ENCODE results near the gene ZCCHC24. TPM values are rescaled to one million over a fixed set of nuclear protein-coding genes. Genes with fewer than 3 reads are reported as not detected.
A peak's percentile ranks its signal among the peaks of the same experiment; 100 is the strongest.

The ZCCHC24 gene
- polyA plus RNA-seq, 3 donors: 3.9 to 5.0 (median 4.0) TPM

- peaks cover 1 to 8% (median 2%) of the 10 kb centered on the region in 3 donors for H3K27me3 Mint-ChIP-seq (ENCODE audit: low read depth in 3 of 3)
- H3K9me3 Mint-ChIP-seq: no peaks in the 10 kb centered on the region
- H3K4me3 Mint-ChIP-seq: no peak overlapping the region
- H3K9ac ChIP-seq (ENCODE audit: insufficient read depth, low read length, poor library complexity, severe bottlenecking): no peak overlapping the region
- peak in 1 of 3 donors; percentile 56 for DNase-seq
- no peak overlapping the region for H3K4me2 ChIP-seq (replicated peaks; ENCODE audit: extremely low read depth, low read length, poor library complexity, severe bottlenecking)
- H3K27ac Mint-ChIP-seq: no peak overlapping the region
- H2AFZ ChIP-seq (ENCODE audit: insufficient read depth, low read depth, low read length, poor library complexity, severe bottlenecking): no peak overlapping the region
- peaks cover 6 to 13% of the 10 kb centered on the region in 2 donors for H3K4me1 ChIP-seq (ENCODE audit: control insufficient read depth in 1 of 2, insufficient read depth in 2 of 2, low read length in 2 of 2)
- intact Hi-C loops (cut with micrococcal nuclease): no loop called here
- peaks cover 64 to 74% of the 10 kb centered on the region in 2 donors for H3K36me3 Mint-ChIP-seq
- peaks cover 5 to 60% of the 10 kb centered on the region in 2 donors for H3K36me3 ChIP-seq (replicated peaks in 1 of 2; ENCODE audit: control insufficient read depth in 1 of 2, insufficient read depth in 2 of 2, low read length in 2 of 2)
- no peak overlapping the region for H3K27ac ChIP-seq (ENCODE audit: low read depth in 1 of 2, low read length in 2 of 2)
- TF ChIP-seq CTCF (IDR thresholded peaks at IDR 0.05): no peak
- no peaks in the 10 kb centered on the region for H4K20me1 ChIP-seq (ENCODE audit: insufficient read depth, low read length)
- over 99% methylated on average over 8 of the region's 11 CpGs for WGBS (ENCODE audit: insufficient coverage)
- peaks cover 8% of the 10 kb centered on the region for H3K4me1 Mint-ChIP-seq
- no peaks in the 10 kb centered on the region for H3K79me2 ChIP-seq (ENCODE audit: insufficient read depth, low read length)
- H3K4me3 ChIP-seq (replicated peaks in 1 of 3; ENCODE audit: low read depth in 2 of 3, low read length in 3 of 3): no peak overlapping the region
- H3K9me3 ChIP-seq (replicated peaks in 1 of 2; ENCODE audit: control insufficient read depth in 1 of 2, insufficient read depth in 1 of 2, low read length in 2 of 2): no peaks in the 10 kb centered on the region
- no peaks in the 10 kb centered on the region for H3K27me3 ChIP-seq (ENCODE audit: control insufficient read depth in 2 of 2, insufficient read depth in 2 of 2, low read length in 2 of 2)
These were observed 57.2 kb downstream of the ZCCHC24 start for GRCh38 chr10:79387974-79388850.

- peaks cover 6 to 13% of the 10 kb centered on the region in 2 donors for H3K4me1 ChIP-seq (ENCODE audit: control insufficient read depth in 1 of 2, insufficient read depth in 2 of 2, low read length in 2 of 2)
- 90% methylated on average over 4 of the region's 5 CpGs for WGBS (ENCODE audit: insufficient coverage)
- H3K4me2 ChIP-seq (replicated peaks; ENCODE audit: extremely low read depth, low read length, poor library complexity, severe bottlenecking): no peak overlapping the region
- H4K20me1 ChIP-seq (ENCODE audit: insufficient read depth, low read length): no peaks in the 10 kb centered on the region
- Mint-ChIP-seq H3K4me1 (peaks cover 8% of the 10 kb centered on the region), H3K9me3 (no peaks in the 10 kb centered on the region), H3K27ac (no peak overlapping the region), H3K36me3 (peaks cover 61 to 67% of the 10 kb centered on the region in 2 donors), H3K27me3 (ENCODE audit: low read depth in 3 of 3) (peaks cover 1 to 8% (median 2%) of the 10 kb centered on the region in 3 donors), H3K4me3 (no peak overlapping the region)
- no peak overlapping the region for H3K9ac ChIP-seq (ENCODE audit: insufficient read depth, low read length, poor library complexity, severe bottlenecking)
- no peak overlapping the region for H2AFZ ChIP-seq (ENCODE audit: insufficient read depth, low read depth, low read length, poor library complexity, severe bottlenecking)
- no peak for TF ChIP-seq CTCF (IDR thresholded peaks at IDR 0.05)
- H3K9me3 ChIP-seq (replicated peaks in 1 of 2; ENCODE audit: control insufficient read depth in 1 of 2, insufficient read depth in 1 of 2, low read length in 2 of 2): no peaks in the 10 kb centered on the region
- no peak overlapping the region for H3K27ac ChIP-seq (ENCODE audit: low read depth in 1 of 2, low read length in 2 of 2)
- no peak overlapping the region for H3K4me3 ChIP-seq (replicated peaks in 1 of 3; ENCODE audit: low read depth in 2 of 3, low read length in 3 of 3)
- no peak for DNase-seq
- no peaks in the 10 kb centered on the region for H3K79me2 ChIP-seq (ENCODE audit: insufficient read depth, low read length)
- intact Hi-C loops (cut with micrococcal nuclease): no loop called here
- H3K27me3 ChIP-seq (ENCODE audit: control insufficient read depth in 2 of 2, insufficient read depth in 2 of 2, low read length in 2 of 2): no peaks in the 10 kb centered on the region
- peaks cover 5 to 53% of the 10 kb centered on the region in 2 donors for H3K36me3 ChIP-seq (replicated peaks in 1 of 2; ENCODE audit: control insufficient read depth in 1 of 2, insufficient read depth in 2 of 2, low read length in 2 of 2)
These were observed 57.9 kb downstream of the ZCCHC24 start for GRCh38 chr10:79387466-79387973.

All from CD14-positive monocyte (primary cell).